ENCODE data around the gene SLC46A1. TPM values are rescaled to one million over a fixed set of nuclear protein-coding genes. Genes with fewer than 3 reads are reported as not detected.

Gene SLC46A1
- total RNA-seq, 4 donors from 2014 or later = 11.3 to 16.9 (median 12.9) TPM

DNA sequence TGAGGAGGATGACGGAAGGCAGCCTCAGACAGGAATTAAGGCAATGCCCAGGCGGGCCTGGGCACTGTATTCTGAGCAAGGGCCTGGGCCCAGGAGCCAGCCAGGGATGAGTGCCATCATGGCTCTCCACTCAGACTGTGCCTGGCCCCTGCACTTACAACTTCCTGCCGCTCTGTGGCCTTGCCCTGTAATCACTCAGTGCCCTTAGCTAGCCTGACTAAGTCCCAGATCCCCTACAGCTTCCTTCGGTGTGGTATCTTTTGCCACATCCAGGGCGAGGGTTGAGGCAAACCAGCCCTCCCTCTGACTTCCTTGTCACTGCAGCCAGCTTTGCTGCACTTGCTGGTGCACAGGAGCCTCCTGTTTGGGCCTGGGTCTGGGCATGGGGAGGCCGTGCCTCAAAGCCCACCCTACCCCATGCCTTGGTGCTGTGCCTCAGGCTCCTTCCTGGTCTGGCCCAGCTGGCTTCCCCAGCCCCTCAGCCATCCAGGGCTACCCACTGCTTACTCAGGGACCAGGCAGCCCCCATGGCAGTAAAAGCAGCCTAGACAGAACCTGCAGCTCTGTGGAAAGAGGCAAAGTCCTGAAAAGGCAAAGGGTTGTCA is 9.3 kb downstream of the SLC46A1 start:
- TF ChIP-seq, protein P1, sequence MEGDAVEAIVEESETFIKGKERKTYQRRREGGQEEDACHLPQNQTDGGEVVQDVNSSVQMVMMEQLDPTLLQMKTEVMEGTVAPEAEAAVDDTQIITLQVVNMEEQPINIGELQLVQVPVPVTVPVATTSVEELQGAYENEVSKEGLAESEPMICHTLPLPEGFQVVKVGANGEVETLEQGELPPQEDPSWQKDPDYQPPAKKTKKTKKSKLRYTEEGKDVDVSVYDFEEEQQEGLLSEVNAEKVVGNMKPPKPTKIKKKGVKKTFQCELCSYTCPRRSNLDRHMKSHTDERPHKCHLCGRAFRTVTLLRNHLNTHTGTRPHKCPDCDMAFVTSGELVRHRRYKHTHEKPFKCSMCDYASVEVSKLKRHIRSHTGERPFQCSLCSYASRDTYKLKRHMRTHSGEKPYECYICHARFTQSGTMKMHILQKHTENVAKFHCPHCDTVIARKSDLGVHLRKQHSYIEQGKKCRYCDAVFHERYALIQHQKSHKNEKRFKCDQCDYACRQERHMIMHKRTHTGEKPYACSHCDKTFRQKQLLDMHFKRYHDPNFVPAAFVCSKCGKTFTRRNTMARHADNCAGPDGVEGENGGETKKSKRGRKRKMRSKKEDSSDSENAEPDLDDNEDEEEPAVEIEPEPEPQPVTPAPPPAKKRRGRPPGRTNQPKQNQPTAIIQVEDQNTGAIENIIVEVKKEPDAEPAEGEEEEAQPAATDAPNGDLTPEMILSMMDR (IDR thresholded peaks at IDR 0.05) = no peak
- no peak for ATAC-seq (ENCODE audit: low FRiP score)
- no peak for DNase-seq (ENCODE audit: low spot score)

DNA sequence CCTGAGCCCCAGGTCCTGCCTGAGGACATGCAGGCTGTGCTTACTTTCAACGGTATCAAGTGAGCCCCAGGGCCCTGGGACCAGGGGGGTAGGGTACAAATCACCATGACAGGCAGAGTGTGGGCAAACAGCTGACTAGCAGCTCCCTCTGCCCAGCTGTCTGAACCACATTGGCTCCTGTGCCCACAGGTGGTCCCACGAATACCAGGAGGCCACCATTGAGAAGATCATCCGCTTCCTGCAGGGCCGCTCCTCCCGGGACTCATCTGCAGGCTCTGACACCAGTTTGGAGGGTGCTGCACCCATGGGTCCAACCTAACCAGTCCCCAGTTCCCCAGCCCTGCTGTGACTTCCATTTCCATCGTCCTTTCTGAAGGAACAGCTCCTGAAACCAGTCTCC is 10.0 kb downstream of the SLC46A1 start:
- TF ChIP-seq, protein P1 (IDR thresholded peaks at IDR 0.05) = no peak
- ATAC-seq (ENCODE audit: low FRiP score) = no peak
- no peak for DNase-seq (ENCODE audit: low spot score)

DNA sequence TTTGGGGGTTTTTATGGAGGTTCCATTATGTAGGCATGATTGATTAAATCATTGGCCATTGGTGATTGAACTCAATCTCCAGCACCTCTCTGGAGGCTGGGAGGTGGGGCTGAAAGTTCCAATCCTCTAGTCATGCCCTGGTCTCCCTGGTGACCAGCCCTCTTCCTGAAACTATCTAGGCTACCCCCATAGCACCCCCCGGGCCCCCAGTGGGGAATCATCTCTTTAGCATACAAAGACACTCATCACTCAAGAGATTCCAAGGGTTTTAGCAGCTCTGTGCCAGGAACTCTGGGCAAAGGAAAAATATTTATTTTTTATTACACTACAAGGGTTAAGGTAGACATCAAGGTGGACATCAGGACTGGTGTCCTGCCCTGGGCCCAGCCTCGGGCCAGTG is 10.6 kb downstream of the SLC46A1 start:
- ATAC-seq (ENCODE audit: low FRiP score) (no peak), DNase-seq (ENCODE audit: low spot score) (no peak)
- TF ChIP-seq, protein P1 (IDR thresholded peaks at IDR 0.05) = no peak

DNA sequence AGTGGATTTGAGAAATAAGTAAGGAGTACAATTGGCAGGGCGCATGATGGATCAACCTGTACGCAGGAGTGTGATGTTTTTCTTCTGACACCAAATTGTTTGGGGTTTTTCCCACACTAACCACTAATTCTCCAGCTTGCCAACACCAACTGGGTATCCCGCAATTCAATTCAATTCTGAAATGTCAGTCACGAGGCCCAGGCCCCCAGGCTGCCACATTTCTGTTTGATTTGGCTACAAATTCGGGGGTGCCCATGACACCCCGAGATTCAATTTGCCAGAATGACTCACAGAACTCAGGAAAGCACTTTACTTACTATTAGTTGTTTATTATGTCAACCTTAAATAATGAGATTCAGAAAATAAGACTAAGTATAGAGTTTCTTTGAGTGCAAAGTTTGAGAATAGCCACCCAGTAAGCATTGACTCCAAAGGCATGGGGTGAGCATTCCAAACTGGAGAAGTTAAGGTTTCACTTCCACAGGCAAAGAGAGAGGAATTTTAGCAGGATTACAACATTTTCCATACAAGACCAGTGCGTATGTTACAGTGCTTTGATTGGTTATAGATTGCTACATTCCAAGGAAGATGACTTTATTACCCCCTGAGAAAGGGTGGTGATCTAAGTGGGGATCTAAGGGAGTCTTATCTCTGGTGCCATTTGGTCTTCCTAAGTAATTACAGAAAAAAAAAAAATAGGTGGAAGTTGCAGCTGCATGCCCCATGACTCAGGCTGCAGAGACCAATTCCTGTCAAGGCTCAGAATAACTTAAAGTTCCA is 11.5 kb downstream of the SLC46A1 start:
- TF ChIP-seq, protein P1 (IDR thresholded peaks at IDR 0.05) = no peak
- ATAC-seq (ENCODE audit: low FRiP score) (no peak), DNase-seq (ENCODE audit: low spot score) (no peak)

DNA sequence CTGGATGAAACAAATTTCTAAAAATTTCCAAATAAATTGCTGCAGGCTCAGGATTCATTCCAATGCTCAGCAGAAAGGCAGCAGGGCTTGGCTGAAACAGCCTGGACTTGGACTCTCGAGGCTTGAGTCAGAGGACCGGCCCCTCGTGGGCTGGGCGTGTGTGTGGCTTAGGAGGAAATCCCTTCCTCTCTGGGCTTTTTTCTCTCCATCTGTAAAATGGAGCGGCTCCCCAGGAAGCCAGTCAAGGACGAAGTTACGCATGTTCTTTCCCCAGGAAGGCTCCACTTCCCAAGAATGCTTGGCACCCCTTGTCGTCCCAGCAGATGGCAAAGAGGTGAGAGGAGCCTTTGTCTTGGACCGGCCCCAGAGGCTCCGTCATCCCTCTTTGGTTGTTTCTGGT is 13.5 kb downstream of the SLC46A1 start:
- ATAC-seq (ENCODE audit: low FRiP score) (no peak), DNase-seq (ENCODE audit: low spot score) (no peak)
- TF ChIP-seq, protein P1 (IDR thresholded peaks at IDR 0.05) = no peak

DNA sequence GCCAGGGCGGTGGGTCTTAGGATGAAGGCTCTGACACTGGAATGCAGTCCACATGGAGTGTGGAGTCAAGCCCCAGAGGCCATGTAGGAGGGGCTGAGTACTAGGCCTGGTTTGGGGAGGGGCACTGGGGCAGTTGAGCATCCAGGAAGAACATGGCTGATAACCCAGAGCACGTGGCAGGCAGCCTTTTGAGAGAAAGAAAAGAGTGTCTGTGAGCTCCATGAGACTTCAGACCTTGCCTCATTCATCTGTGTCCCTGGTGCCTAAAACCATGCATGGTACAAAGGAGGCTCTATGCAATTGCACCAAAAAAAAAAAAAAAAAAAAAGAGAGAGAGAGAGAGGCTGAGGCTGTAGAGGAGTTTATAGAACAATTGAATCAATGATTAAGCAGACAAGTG is 14.6 kb downstream of the SLC46A1 start:
- ATAC-seq (ENCODE audit: low FRiP score) = no peak
- no peak for DNase-seq (ENCODE audit: low spot score)
- TF ChIP-seq, protein P1 (IDR thresholded peaks at IDR 0.05) = no peak

DNA sequence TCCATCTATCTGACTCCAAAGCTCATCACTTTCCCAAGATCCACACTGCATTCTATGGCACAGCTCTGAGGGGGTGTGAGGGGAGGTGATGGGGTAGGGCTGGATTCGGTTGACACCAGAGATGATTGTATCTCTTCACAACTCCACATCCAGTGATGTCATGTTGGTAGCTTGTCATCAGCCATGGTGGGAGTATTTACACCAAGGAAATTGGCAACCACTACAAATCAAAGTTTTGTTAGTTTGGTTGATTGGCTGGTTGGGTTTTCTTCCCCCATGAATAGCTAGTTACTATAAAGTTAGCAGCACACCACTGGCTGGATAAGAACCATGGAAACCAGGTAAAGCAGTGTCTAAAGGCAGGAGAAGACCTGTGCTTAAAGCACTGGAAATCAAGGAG is 15.0 kb downstream of the SLC46A1 start:
- DNase-seq (ENCODE audit: low spot score) = no peak
- TF ChIP-seq, protein P1 (IDR thresholded peaks at IDR 0.05) = no peak
- ATAC-seq (ENCODE audit: low FRiP score) = no peak

All from omental fat pad (tissue), 4 donors.